22Rv1 (cell line): Measurements from ENCODE around the gene DFFB.

Source experiments
- CTCF ChIP-seq: fragments of 450-650 bp; IDR thresholded peaks from 2 replicates; pipeline ENCODE4 v1.5.1; 2017; ENCODE audit warnings: mild to moderate bottlenecking
- ZFX ChIP-seq: fragments of 450-650 bp; IDR thresholded peaks from 2 replicates; pipeline ENCODE4 v1.6.1; 2017; ENCODE audit warnings: antibody characterized with exemption, borderline replicate concordance

DNA sequence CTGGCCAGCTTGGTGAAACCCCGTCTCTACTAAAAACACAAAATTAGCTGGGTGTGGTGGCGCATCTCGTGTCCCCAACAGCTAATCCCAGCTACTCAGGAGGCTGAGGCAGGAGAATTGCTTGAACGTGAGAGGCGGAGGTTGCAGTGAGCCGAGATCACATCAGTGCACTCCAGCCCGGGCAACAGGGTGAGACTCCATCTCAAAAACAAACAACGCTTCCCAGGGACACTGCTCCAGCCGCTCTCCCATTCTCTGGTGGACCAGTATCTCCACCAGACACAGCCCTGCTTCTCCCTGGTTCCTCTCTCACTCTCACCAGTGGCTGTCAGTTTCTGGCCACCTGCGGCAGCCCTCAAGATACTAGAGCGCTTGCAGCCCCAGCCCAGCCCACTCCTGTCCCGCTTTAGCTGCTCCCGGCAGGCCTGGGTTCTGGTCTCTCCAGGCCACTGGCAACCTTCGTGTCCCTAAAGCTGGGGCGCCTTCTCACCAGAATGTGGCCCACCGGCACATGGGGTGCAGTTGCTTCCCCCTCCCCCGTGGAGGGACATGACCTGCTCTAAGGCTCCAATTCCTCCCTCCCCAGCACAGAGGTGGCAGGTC is 40.0 kb upstream of the DFFB start:
- no peak for TF ChIP-seq CTCF
- no peak for TF ChIP-seq ZFX
